HFFc6 (cell line): ENCODE results near the gene KCTD11. TPM values are rescaled to one million over a fixed set of nuclear protein-coding genes. Genes with fewer than 3 reads are reported as not detected.
A peak's percentile ranks its signal among the peaks of the same experiment; 100 is the strongest.

Experiments used
- DNase-seq: peaks from one replicate; pipeline ENCODE4 v3.0.0-alpha.2; 2018
- H3K27ac Mint-ChIP-seq: 2 replicates; pipeline ENCODE4 v1.8.0; 2020; ENCODE audit warnings: mild to moderate bottlenecking, mixed read lengths
- H3K27me3 Mint-ChIP-seq: 2 replicates; pipeline ENCODE4 v1.8.0; 2021; ENCODE audit warnings: mild to moderate bottlenecking, moderate library complexity, mixed read lengths; ENCODE audit not compliant: insufficient read depth
- H3K36me3 Mint-ChIP-seq: 2 replicates; pipeline ENCODE4 v1.8.0; 2021; ENCODE audit warnings: low read depth, mixed read lengths
- H3K4me1 Mint-ChIP-seq: 2 replicates; pipeline ENCODE4 v1.8.0; 2020; ENCODE audit warnings: low read depth, mixed read lengths
- H3K4me3 Mint-ChIP-seq: 2 replicates; pipeline ENCODE4 v1.8.0; 2020; ENCODE audit warnings: mild to moderate bottlenecking, moderate library complexity, mixed read lengths
- H3K9me3 Mint-ChIP-seq: 2 replicates; pipeline ENCODE4 v1.8.0; 2020; ENCODE audit warnings: mild to moderate bottlenecking, mixed read lengths
- CTCF ChIP-seq: fragments of 200-600 bp; sonication (generic); IDR thresholded peaks from 2 replicates; pipeline ENCODE4 v1.5.0; 2021; ENCODE audit warnings: antibody characterized with exemption, mild to moderate bottlenecking
- total RNA-seq, 6 experiments: library from RNA; stranded (reverse); fragmentation: NEBNext Ultra II Directional; extraction: Animal tissue kit (Norgen Biotek cat#: 25700); gene quantifications; 2 replicates in 1 of 6; 3 replicates in 5 of 6; pipeline ENCODE4 v1.2.3, GENCODE V29; 2021

KCTD11 gene
- total RNA-seq, 6 experiments from 2014 or later: 11.2 to 14.5 (median 12.6) TPM

GRCh38 chr17:7352910-7353635 is 1.1 kb downstream of the KCTD11 start:
- Mint-ChIP-seq H3K9me3 (no peaks in the 10 kb centered on the region), H3K4me1 (peaks cover 53% of the 10 kb centered on the region), H3K27ac (peak overlapping the region; percentile 93), H3K27me3 (peaks cover 2% of the 10 kb centered on the region; the same call in 1 of the 2 replicates), H3K4me3 (peak overlapping the region; percentile 91), H3K36me3 (no peaks in the 10 kb centered on the region)
- no peak for TF ChIP-seq CTCF
- no peak for DNase-seq

- Mint-ChIP-seq H3K27ac (peak overlapping the region; percentile 79), H3K27me3 (0 out of 2 replicates have a peak, but pooled peaks cover 2% of the 10 kb centered on the region), H3K4me3 (peak overlapping the region; percentile 73), H3K36me3 (no peaks in the 10 kb centered on the region), H3K9me3 (no peaks in the 10 kb centered on the region), H3K4me1 (peaks cover 42% of the 10 kb centered on the region)
- TF ChIP-seq CTCF: no peak
- peak; percentile 74 for DNase-seq
Observed at GRCh38 chr17:7354262-7354843, 2.4 kb downstream of the KCTD11 start.

GRCh38 chr17:7355053-7355452 is 3.1 kb downstream of the KCTD11 start, which contains the start of gene TMEM95:
TMEM95 (plus strand) TSS chr17:7355156; CDS start chr17:7355205, 49 bp downstream.
- no peak for DNase-seq
- Mint-ChIP-seq H3K27ac (peak within 1 kb of the TSS; percentile 79), H3K27me3 (0 out of 2 replicates have a peak, but pooled peaks cover 2% of the 10 kb centered on the region), H3K4me1 (peaks cover 35% of the 10 kb centered on the region), H3K36me3 (no peaks in the 10 kb centered on the region), H3K4me3 (peak within 1 kb of the TSS; percentile 73), H3K9me3 (no peaks in the 10 kb centered on the region)
- TF ChIP-seq CTCF: no peak

GRCh38 chr17:7355573-7355972 is 3.6 kb downstream of the KCTD11 start:
- 0 out of 2 replicates have a peak, but pooled peaks cover 2% of the 10 kb centered on the region for H3K27me3 Mint-ChIP-seq
- H3K4me3 Mint-ChIP-seq: no peak overlapping the region
- H3K4me1 Mint-ChIP-seq: peaks cover 34% of the 10 kb centered on the region
- no peaks in the 10 kb centered on the region for H3K36me3 Mint-ChIP-seq
- no peaks in the 10 kb centered on the region for H3K9me3 Mint-ChIP-seq
- no peak for TF ChIP-seq CTCF
- no peak for DNase-seq
- H3K27ac Mint-ChIP-seq: no peak overlapping the region

GRCh38 chr17:7356072-7356549 is 4.1 kb downstream of the KCTD11 start:
- Mint-ChIP-seq H3K9me3 (no peaks in the 10 kb centered on the region), H3K4me1 (peaks cover 34% of the 10 kb centered on the region)
- peak; percentile 32 for DNase-seq

More at GRCh38 chr17:7356072-7356549, 4.1 kb downstream of the KCTD11 start:
- no peaks in the 10 kb centered on the region for H3K36me3 Mint-ChIP-seq
- H3K4me3 Mint-ChIP-seq: no peak overlapping the region
- peak; percentile 92 for TF ChIP-seq CTCF
- 0 out of 2 replicates have a peak, but pooled peaks cover 2% of the 10 kb centered on the region for H3K27me3 Mint-ChIP-seq
- H3K27ac Mint-ChIP-seq: no peak overlapping the region
